Ishikawa (cell line): ENCODE measurements around the gene MOB4.

Source experiments
- CEBPB ChIP-seq: IDR thresholded peaks from 2 replicates; pipeline ENCODE4 v1.6.1; 2012
- CREB1 ChIP-seq: IDR thresholded peaks from 2 replicates; pipeline ENCODE4 v1.6.1; 2012; ENCODE audit warnings: low read depth
- EGR1 ChIP-seq: IDR thresholded peaks from 2 replicates; pipeline ENCODE4 v1.6.1; 2012
- EP300 ChIP-seq: IDR thresholded peaks from 2 replicates; pipeline ENCODE4 v1.6.1; 2012; ENCODE audit warnings: borderline replicate concordance
- FOXM1 ChIP-seq: IDR thresholded peaks from 2 replicates; pipeline ENCODE4 v1.6.1; 2012; ENCODE audit warnings: low read depth, borderline replicate concordance
- MAX ChIP-seq: IDR thresholded peaks from 2 replicates; pipeline ENCODE4 v1.6.1; 2012
- NFIC ChIP-seq: IDR thresholded peaks from 2 replicates; pipeline ENCODE4 v1.6.1; 2012
- RAD21 ChIP-seq: IDR thresholded peaks from 2 replicates; pipeline ENCODE4 v1.6.1; 2012; ENCODE audit warnings: low read depth
- REST ChIP-seq: IDR thresholded peaks from 2 replicates; pipeline ENCODE4 v1.6.1; 2012; ENCODE audit warnings: low read depth, mild to moderate bottlenecking
- TAF1 ChIP-seq: IDR thresholded peaks from 2 replicates; pipeline ENCODE4 v1.6.1; 2012; ENCODE audit warnings: low read depth, mild to moderate bottlenecking
- TCF12 ChIP-seq: IDR thresholded peaks from 2 replicates; pipeline ENCODE4 v1.6.1; 2012; ENCODE audit warnings: low read depth
- TEAD4 ChIP-seq: IDR thresholded peaks from 2 replicates; pipeline ENCODE4 v1.6.1; 2012
- USF1 ChIP-seq: IDR thresholded peaks from 2 replicates; pipeline ENCODE4 v1.6.1; 2012
- YY1 ChIP-seq: IDR thresholded peaks from 2 replicates; pipeline ENCODE4 v1.6.1; 2012; ENCODE audit warnings: low read depth
- ZBTB7A ChIP-seq: IDR thresholded peaks from 2 replicates; pipeline ENCODE4 v1.6.1; 2012; ENCODE audit warnings: low read depth

Gene MOB4

GRCh38 chr2:197504000-197504399, 11.9 kb upstream of the MOB4 start:
- TF ChIP-seq EGR1 (no peak), TCF12 (no peak)

- no peak for TF ChIP-seq TCF12
- TF ChIP-seq EP300 = no peak
- TF ChIP-seq YY1 = no peak
- TF ChIP-seq FOXM1 = no peak
- TF ChIP-seq TAF1 = no peak
- TF ChIP-seq EGR1 = no peak
- no peak for TF ChIP-seq USF1
- no peak for TF ChIP-seq MAX
Measured at GRCh38 chr2:197504512-197504911, 11.4 kb upstream of the MOB4 start.

- TF ChIP-seq RAD21 (no peak), ZBTB7A (no peak), TCF12 (no peak), TEAD4 (no peak), REST (no peak), NFIC (no peak), MAX (no peak)
Measured at GRCh38 chr2:197506658-197507057, 9.2 kb upstream of the MOB4 start.

- TF ChIP-seq YY1 (no peak), REST (no peak), TEAD4 (no peak), USF1 (no peak), CEBPB (no peak), NFIC (no peak), MAX (no peak), EP300 (no peak), RAD21 (no peak), EGR1 (no peak), TAF1 (no peak), CREB1 (no peak), TCF12 (no peak), ZBTB7A (no peak), FOXM1 (no peak)
Measured at GRCh38 chr2:197513915-197514314, 2.0 kb upstream of the MOB4 start.

- TF ChIP-seq CEBPB (no peak), RAD21 (no peak), TEAD4 (no peak), YY1 (no peak), FOXM1 (no peak), CREB1 (no peak), TAF1 (no peak), NFIC (no peak), EGR1 (no peak), USF1 (no peak), TCF12 (no peak), ZBTB7A (no peak)
Measured at GRCh38 chr2:197514754-197515153, 1.1 kb upstream of the MOB4 start.

- TF ChIP-seq USF1 = no peak
- no peak for TF ChIP-seq TEAD4
- TF ChIP-seq EGR1 = no peak
- TF ChIP-seq REST = no peak
- TF ChIP-seq CEBPB = no peak
- TF ChIP-seq FOXM1 = no peak
- no peak for TF ChIP-seq YY1
- no peak for TF ChIP-seq EP300
- TF ChIP-seq CREB1 = no peak
- TF ChIP-seq RAD21 = no peak
- TF ChIP-seq NFIC = no peak
- TF ChIP-seq TCF12 = no peak
- TF ChIP-seq ZBTB7A = no peak
- no peak for TF ChIP-seq TAF1
- TF ChIP-seq MAX = no peak
Measured at GRCh38 chr2:197515315-197515738, 539 bp upstream of the MOB4 start.
